AG10803 (cell line): Measurements from ENCODE around the gene CD200R1L.

Experiments
- DNase-seq: peaks from one replicate; pipeline ENCODE4 v3.0.0; 2010; ENCODE audit warnings: low read depth
- H3K4me3 ChIP-seq: 2 replicates; pipeline ENCODE4 v1.5.1; 2011; ENCODE audit warnings: mild to moderate bottlenecking, low read length, control low read depth
- TF ChIP-seq, protein P1 (sequence below): conservative IDR thresholded peaks from 2 replicates; pipeline ENCODE4 v1.5.1; 2011; ENCODE audit warnings: mild to moderate bottlenecking, low read length, control low read depth, inconsistent platforms

Gene CD200R1L

DNA sequence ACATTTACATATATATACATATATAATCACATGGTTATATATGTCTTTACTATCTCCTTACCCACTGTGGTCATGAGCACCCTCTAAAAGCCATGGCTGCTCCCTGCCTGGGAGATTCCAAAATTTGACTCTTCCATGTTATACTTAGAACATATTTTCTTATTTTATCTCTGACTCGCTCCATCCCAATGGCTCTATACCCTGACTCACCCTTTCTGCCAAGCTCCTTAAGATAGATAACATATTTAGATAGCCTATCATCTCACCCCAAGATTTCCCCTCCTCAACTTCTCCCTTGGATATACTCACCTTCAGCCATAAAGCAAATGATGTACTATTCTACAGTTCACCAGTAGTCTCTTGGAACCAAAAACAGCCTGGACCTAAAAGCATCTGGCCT, 65.1 kb downstream of the CD200R1L start:
- H3K4me3 ChIP-seq, result no peak overlapping the region
- TF ChIP-seq, protein P1, sequence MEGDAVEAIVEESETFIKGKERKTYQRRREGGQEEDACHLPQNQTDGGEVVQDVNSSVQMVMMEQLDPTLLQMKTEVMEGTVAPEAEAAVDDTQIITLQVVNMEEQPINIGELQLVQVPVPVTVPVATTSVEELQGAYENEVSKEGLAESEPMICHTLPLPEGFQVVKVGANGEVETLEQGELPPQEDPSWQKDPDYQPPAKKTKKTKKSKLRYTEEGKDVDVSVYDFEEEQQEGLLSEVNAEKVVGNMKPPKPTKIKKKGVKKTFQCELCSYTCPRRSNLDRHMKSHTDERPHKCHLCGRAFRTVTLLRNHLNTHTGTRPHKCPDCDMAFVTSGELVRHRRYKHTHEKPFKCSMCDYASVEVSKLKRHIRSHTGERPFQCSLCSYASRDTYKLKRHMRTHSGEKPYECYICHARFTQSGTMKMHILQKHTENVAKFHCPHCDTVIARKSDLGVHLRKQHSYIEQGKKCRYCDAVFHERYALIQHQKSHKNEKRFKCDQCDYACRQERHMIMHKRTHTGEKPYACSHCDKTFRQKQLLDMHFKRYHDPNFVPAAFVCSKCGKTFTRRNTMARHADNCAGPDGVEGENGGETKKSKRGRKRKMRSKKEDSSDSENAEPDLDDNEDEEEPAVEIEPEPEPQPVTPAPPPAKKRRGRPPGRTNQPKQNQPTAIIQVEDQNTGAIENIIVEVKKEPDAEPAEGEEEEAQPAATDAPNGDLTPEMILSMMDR, result no peak
- DNase-seq, result no peak

DNA sequence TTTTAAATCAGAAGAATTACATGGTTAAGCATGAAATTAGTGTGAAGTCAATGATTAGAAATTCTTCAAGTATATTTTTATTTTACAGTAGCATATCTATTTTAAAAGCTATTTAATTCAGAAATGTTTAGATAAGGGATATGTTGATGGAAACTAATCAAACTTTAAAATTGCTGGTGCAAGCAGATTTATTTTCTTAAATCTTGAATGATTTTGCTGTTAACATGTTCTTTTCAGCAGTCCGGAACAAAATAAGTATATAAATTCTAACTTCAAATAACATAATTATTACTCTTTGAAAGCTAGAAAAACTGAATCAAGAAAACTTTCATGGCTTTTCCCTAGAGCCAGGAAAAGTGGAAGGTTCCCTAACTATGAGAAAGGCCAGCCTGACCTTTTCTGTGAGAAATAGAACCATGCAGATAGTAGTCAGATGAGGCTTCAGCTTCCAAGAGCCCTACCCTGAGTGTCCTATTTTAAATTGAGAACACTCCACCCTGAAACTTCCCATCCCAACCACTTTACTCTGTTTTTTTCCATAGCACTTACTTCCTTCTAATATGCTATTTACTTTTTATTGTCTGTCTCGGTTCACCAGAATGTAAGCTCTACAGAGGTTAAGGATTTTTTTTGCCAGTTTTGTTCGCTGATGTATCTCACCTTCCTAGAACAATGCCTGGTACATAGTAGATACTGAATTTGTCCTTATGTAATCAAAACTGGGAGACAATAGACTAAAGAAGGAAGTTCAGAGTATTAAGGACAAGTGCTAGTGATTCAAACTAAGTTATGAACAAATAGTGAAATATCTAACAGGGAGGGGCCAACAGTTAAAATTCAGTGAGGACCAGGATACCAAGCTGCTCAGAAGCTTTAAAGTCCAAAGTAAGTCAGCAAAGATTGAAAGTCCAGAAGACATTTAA, 66.8 kb downstream of the CD200R1L start:
- H3K4me3 ChIP-seq, result no peak overlapping the region
- TF ChIP-seq, protein P1, result no peak
- DNase-seq, result no peak

DNA sequence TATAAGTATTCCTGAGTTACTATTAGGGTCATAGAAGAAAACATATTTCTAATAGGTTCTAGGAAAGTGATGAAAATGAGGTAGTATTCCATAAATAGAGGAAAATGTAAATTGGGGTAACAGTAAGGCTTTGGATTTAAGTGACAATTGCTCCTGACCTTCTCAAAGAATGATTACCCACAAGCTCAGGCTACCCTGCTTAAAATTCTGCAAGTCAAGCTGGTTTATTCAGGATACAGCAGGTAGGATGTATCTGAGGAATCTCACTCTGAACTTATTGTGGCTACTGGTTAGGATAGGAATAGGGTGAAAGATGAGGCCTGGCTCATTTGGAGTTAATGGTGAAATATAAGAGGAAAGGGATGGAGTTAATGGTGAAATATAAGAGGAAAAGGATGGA, 67.7 kb downstream of the CD200R1L start:
- TF ChIP-seq, protein P1, result no peak
- no peak overlapping the region for H3K4me3 ChIP-seq
- DNase-seq, result no peak

DNA sequence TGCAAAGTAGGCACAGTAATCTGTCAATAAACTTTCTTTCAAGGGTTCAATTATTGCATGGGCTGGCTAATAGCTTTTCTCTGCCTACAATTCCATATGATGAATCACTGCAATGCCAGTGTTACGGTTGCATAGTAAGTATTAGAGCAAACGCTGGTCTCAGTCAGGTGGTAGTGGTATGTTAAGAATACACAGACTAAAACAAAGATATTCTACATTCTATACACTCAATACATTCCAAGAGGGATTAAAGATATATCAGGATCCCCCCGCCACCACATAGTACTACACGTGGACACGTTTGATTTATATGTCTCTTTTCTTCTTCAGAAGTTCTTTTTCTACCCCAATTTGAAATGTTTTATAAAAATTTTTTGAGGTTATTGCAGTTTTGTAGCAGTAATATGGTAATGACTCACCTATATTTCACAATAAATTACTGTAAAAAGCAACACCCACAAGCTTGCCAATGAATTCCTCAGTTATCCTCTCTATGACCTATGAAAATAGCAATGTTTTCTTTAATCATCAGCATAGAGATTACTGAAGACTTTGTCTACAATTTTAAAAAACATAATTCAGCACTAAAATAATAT, 68.2 kb downstream of the CD200R1L start:
- DNase-seq, result peak; percentile 89

DNA sequence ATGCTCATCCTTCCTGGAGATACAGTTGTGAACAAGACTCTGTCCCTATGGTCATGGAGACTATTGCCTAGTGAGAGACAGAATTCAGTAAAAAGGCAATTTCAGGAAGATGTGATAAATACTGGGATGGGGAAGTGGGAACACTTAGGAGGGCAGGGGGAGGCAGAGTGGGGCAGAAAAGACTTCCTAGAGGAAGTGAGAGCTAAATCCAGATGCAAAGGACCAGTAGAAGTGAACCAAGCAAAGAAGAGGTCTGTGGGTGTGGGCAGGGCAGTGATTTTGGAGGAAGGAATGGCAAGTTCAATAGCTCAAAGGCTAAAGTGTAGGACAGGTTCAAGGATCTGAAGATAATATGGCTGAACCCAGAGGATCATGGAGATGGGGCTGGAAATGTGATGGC, 68.9 kb downstream of the CD200R1L start:
- DNase-seq, result no peak
- TF ChIP-seq, protein P1, result no peak
- no peak overlapping the region for H3K4me3 ChIP-seq

More for the DNA sequence above, 68.2 kb downstream of the CD200R1L start:
- no peak overlapping the region for H3K4me3 ChIP-seq
- TF ChIP-seq, protein P1, result no peak

DNA sequence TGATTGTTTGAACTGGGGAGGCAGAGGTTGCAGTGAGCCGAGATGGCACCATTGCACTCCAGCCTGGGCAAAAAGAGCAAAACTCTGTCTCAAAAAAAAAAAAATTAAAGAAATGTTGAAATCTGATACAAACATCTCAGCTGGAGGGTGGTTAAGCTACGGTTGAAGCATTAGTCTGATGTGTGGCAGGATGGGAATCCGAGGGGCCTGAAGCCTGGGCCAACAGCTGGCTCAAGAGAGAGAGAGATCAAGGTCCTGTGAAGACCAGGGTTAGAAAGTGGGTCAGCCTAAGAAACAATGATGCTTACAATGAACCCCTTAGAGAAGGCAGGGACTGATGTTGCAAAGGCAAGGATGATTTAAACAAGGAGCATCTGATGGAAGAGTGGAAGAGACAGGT, 69.8 kb downstream of the CD200R1L start:
- TF ChIP-seq, protein P1, result no peak

DNA sequence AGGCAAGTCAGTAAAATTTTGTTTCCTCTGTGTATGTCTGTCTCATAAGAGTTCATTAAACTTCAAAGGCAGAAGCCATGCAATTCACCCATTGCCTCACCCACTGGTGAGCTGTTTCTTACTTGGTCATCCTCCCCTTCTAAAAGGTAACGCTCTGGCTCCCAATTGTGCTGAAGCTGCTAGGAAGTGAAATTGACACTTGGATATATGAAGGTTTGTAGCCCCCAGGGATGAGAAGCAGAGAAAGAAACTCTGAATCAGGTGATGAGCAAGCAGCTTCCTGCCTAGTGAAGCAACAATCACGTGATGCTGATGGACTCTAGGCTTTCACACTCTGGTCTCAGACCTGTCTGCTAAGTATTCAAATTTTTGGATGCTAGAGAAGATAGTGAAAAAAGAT, 70.7 kb downstream of the CD200R1L start:
- H3K4me3 ChIP-seq, result no peak overlapping the region
- peak; percentile 45 for DNase-seq
- TF ChIP-seq, protein P1, result no peak

More for the DNA sequence above, 69.8 kb downstream of the CD200R1L start:
- no peak for DNase-seq
- H3K4me3 ChIP-seq, result no peak overlapping the region
